SK-N-SH treated with all-trans-retinoic acid at 6 μM for 48 hours (cell line): ENCODE results near the gene GUCY1A2.

ENCODE experiments used
- TSHZ2 ChIP-seq: fragments of 250-450 bp; sonication (Bioruptor Pico); IDR thresholded peaks from 2 replicates; pipeline ENCODE4 v1.5.0; 2020; ENCODE audit warnings: mild to moderate bottlenecking, moderate library complexity
- ZFP30 ChIP-seq: fragments of 450-650 bp; formaldehyde crosslinking; IDR thresholded peaks from 2 replicates; pipeline ENCODE4 v1.5.0; 2022; ENCODE audit warnings: mild to moderate bottlenecking, moderate library complexity

- TF ChIP-seq ZFP30, result no peak
- no peak for TF ChIP-seq TSHZ2 (CRISPR knock-in tag)
Observed at GRCh38 chr11:106723071-106723470, 295.2 kb downstream of the GUCY1A2 start.
